Thoracic aorta (tissue), 2 donors: ENCODE measurements around the gene CFAP298. TPM values are rescaled to one million over a fixed set of nuclear protein-coding genes. Genes with fewer than 3 reads are reported as not detected.

Experiments used
- ATAC-seq: fragments of 150-250 bp; one replicate; pipeline ENCODE4 v1.8.0; 2017; ENCODE audit warnings: low read depth; ENCODE audit not compliant: insufficient number of reproducible peaks, low FRiP score
- DNase-seq: peaks from one replicate; pipeline ENCODE4 v3.0.0-alpha.2; 2020; ENCODE audit warnings: low spot score
- H3K27ac ChIP-seq, 2 donors: fragments of 200-600 bp; sonication (generic); 1 replicate in 1 of 2; 2 replicates in 1 of 2; pipeline ENCODE4 v1.5.1; 2016; ENCODE audit warnings: mild to moderate bottlenecking in 2 of 2, moderate library complexity in 2 of 2
- H3K27me3 ChIP-seq: fragments of 200-600 bp; sonication (generic); replicated peaks from 2 replicates; pipeline ENCODE4 v1.6.0; 2016; ENCODE audit warnings: mild to moderate bottlenecking; ENCODE audit not compliant: insufficient read depth
- H3K36me3 ChIP-seq: fragments of 200-600 bp; sonication (generic); one replicate; pipeline ENCODE4 v1.5.1; 2016
- H3K4me1 ChIP-seq, 2 donors: fragments of 200-600 bp; sonication (generic); 1 replicate in 1 of 2; 2 replicates in 1 of 2; pipeline versions ENCODE4 v1.5.1 to v1.6.0; 2016; ENCODE audit warnings: low read depth in 2 of 2, mild to moderate bottlenecking in 1 of 2; ENCODE audit not compliant: control insufficient read depth in 1 of 2
- H3K4me3 ChIP-seq: fragments of 200-600 bp; sonication (generic); 2 replicates; pipeline ENCODE4 v1.5.1; 2016; ENCODE audit warnings: mild to moderate bottlenecking
- H3K9me3 ChIP-seq: fragments of 200-600 bp; sonication (generic); 2 replicates; pipeline ENCODE4 v1.5.1; 2016
- total RNA-seq, 2 donors: library from RNA; depleted of rRNA; stranded (reverse); fragments of >200 nt; gene quantifications; one replicate each; pipeline versions ENCODE4 v1.1.0 to v1.2.3, GENCODE V29; 2016
- TF ChIP-seq, protein P1 (sequence below): fragments of 200-600 bp; sonication (generic); IDR thresholded peaks from one replicate; pipeline ENCODE4 v1.5.1; 2019; ENCODE audit warnings: antibody characterized with exemption

CFAP298 gene
- total RNA-seq, 2 donors from 2014 or later, result 22.7 to 31.4 TPM

DNA sequence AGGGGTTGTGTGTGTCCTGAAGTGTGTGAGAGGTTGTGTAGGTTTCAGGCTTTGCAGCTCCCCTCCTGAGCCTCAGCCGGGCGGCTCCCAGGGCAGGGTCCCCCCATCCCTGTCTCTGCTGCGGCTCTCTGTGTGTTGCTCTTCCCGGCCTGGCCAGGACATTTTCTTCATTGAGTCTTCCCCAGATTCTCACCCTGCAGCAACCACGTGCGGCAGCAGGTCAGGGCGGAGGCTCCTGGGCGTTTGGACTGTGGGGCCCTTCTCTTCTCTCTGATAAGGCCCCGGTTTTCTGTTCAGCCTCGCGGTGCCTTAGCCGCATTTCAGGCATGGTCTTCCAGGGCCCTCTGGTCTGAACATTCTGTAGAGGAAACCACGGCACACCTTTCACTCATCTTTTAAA is 25.1 kb downstream of the CFAP298 start:
- TF ChIP-seq, protein P1, sequence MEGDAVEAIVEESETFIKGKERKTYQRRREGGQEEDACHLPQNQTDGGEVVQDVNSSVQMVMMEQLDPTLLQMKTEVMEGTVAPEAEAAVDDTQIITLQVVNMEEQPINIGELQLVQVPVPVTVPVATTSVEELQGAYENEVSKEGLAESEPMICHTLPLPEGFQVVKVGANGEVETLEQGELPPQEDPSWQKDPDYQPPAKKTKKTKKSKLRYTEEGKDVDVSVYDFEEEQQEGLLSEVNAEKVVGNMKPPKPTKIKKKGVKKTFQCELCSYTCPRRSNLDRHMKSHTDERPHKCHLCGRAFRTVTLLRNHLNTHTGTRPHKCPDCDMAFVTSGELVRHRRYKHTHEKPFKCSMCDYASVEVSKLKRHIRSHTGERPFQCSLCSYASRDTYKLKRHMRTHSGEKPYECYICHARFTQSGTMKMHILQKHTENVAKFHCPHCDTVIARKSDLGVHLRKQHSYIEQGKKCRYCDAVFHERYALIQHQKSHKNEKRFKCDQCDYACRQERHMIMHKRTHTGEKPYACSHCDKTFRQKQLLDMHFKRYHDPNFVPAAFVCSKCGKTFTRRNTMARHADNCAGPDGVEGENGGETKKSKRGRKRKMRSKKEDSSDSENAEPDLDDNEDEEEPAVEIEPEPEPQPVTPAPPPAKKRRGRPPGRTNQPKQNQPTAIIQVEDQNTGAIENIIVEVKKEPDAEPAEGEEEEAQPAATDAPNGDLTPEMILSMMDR, result no peak
- no peaks in the 10 kb centered on the region for H3K9me3 ChIP-seq
- H3K4me3 ChIP-seq, result no peak overlapping the region
- DNase-seq, result no peak
- no peak overlapping the region for H3K27ac ChIP-seq
- H3K36me3 ChIP-seq, result no peaks in the 10 kb centered on the region
- H3K27me3 ChIP-seq, result no peaks in the 10 kb centered on the region
- ATAC-seq, result no peak
- no peaks in the 10 kb centered on the region for H3K4me1 ChIP-seq

DNA sequence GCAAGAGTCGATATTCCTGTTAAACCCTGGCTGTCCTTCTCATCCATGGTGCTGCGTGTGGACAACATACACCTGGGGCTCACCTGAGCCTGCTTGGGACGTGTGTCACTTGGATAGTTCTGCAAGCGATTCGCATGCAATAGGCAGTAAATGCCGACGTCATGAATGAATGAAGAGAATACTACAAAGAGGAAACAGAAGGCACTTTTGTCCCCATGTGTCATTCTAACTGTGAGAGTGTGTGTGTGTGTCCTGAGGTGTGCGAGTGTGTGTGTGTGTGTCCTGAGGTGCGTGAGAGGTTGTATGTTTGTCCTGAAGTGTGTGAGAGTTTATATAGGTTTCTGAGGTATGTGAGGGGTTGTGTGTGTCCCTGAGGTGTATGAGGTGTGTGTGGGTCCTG is 26.2 kb downstream of the CFAP298 start:
- DNase-seq (no peak), ATAC-seq (no peak)
- Histone ChIP-seq H3K27ac (no peak overlapping the region), H3K9me3 (no peaks in the 10 kb centered on the region), H3K27me3 (no peaks in the 10 kb centered on the region), H3K36me3 (no peaks in the 10 kb centered on the region), H3K4me3 (no peak overlapping the region), H3K4me1 (no peaks in the 10 kb centered on the region)
- TF ChIP-seq, protein P1, result no peak

- no peaks in the 10 kb centered on the region for H3K36me3 ChIP-seq
- TF ChIP-seq, protein P1, result no peak
- DNase-seq, result no peak
- H3K4me3 ChIP-seq, result no peak within 1 kb of the TSS
- no peaks in the 10 kb centered on the region for H3K4me1 ChIP-seq
- no peaks in the 10 kb centered on the region for H3K27me3 ChIP-seq
- no peak for ATAC-seq
- H3K27ac ChIP-seq, result no peak within 1 kb of the TSS
- no peaks in the 10 kb centered on the region for H3K9me3 ChIP-seq
Observed at GRCh38 chr21:32585042-32585710, 27.0 kb downstream of the CFAP298 start, which contains the start of gene TCP10L. Gene TCP10L (minus strand): TSS chr21:32585523. CDS start chr21:32584304, 1,219 bp downstream.

- Histone ChIP-seq H3K9me3 (no peaks in the 10 kb centered on the region), H3K27ac (no peak overlapping the region), H3K27me3 (no peaks in the 10 kb centered on the region), H3K4me3 (no peak overlapping the region), H3K4me1 (no peaks in the 10 kb centered on the region), H3K36me3 (no peaks in the 10 kb centered on the region)
- ATAC-seq, result no peak
- DNase-seq, result no peak
- TF ChIP-seq, protein P1, result no peak
Observed at GRCh38 chr21:32584472-32584871, 27.7 kb downstream of the CFAP298 start.

GRCh38 chr21:32581732-32582131 is 30.4 kb downstream of the CFAP298 start:
- TF ChIP-seq, protein P1, result no peak
- Histone ChIP-seq H3K9me3 (no peaks in the 10 kb centered on the region), H3K4me3 (no peak overlapping the region), H3K27ac (no peak overlapping the region), H3K4me1 (no peaks in the 10 kb centered on the region), H3K27me3 (no peaks in the 10 kb centered on the region), H3K36me3 (no peaks in the 10 kb centered on the region)
- no peak for DNase-seq
- ATAC-seq, result no peak
